Daoy (cell line): Measurements from ENCODE around the gene LAT. TPM values are rescaled to one million over a fixed set of nuclear protein-coding genes. Genes with fewer than 3 reads are reported as not detected.
"Not testable (repeated sequence)": the region's sequence is repeated elsewhere in the genome, so short reads cannot be mapped to it uniquely, and the experiment has no call there.

Experiments used
- DNase-seq: peaks from one replicate; pipeline ENCODE4 v3.0.0-alpha.2; 2015; ENCODE audit warnings: low read depth
- total RNA-seq: library from RNA; depleted of rRNA; stranded (reverse); fragments of >200 nt; shearing (Covaris generic); gene quantifications from 2 replicates; pipeline ENCODE4 v1.2.3, GENCODE V29; 2014; rRNA removed

Gene LAT
- 4.8 and 8.6 TPM in 2 replicates for total RNA-seq

DNA sequence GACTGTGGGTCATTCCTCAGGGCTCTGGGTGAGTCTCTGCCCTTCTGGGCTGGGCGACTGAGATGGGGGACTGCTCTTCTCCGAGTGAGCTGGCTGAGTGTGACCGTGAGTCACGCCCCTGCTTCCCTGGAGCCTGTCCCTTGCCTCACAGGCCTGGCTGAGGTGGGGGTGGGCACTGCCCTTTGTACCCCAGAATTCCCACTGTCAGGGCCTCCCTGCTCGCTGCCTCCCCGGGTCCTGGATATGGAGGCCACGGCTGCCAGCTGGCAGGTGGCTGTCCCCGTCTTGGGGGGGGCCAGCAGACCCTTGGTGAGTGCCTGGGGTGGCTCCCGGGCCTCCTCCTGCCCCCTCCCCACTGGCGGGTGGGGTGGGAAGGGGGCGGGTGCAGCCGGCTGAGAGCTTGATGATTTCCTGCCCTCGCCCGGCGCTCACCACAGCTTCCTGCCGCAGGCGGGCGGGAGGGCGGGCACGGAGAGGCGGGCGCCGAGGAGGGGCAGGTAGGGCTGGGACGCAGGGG lies at the start of gene LAT:
Gene LAT, plus strand, starts transcription at position 434 of the 517 bp plus-strand sequence. CDS start 366 bp downstream, outside the sequence.
- DNase-seq, result peak; percentile 86

GRCh38 chr16:28935346-28935745 lies 49.5 kb upstream of the LAT start:
- no peak for DNase-seq

GRCh38 chr16:28935924-28936783 lies 48.7 kb upstream of the LAT start:
- DNase-seq, result peak; percentile 70

DNA sequence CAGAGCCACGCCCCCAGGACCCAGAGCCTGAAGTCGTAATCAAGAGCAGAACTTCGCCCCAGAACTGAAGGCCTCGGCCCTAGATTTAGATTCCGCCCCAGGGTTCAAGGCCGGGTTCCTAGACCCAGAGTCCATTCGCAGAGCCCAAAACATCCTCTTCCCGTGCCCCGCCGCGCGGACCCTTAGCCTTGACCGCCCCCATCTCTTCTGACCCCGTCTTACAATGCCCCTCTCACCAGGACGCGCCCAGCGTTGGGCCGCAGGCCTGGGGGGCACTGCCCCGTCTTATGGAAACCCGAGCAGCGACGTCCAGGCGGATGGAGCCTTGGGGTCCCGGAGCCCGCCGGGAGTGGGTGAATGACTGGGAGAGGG lies 48.1 kb upstream of the LAT start:
- no peak for DNase-seq

DNA sequence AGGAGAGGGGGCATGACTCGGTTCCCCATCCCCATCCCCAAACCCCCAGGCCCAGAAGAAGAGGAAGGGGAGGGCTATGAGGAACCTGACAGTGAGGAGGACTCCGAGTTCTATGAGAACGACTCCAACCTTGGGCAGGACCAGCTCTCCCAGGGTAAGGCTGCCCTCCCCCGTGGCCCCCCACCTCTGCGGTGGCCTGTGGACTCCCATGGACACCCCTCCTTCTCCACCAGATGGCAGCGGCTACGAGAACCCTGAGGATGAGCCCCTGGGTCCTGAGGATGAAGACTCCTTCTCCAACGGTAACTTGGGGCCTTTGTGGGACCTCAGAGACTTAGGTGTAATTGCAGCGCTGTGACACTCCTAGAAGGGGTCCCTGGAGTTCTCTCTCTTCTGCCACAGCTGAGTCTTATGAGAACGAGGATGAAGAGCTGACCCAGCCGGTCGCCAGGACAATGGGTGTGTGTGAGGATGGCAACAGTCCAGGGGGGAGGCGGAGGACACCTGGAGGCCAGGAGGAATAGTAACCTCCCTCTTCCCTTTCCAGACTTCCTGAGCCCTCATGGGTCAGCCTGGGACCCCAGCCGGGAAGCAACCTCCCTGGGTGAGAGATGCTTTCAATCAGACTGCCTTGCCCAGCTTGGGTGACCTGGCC lies 47.5 kb upstream of the LAT start:
- DNase-seq, result no peak

DNA sequence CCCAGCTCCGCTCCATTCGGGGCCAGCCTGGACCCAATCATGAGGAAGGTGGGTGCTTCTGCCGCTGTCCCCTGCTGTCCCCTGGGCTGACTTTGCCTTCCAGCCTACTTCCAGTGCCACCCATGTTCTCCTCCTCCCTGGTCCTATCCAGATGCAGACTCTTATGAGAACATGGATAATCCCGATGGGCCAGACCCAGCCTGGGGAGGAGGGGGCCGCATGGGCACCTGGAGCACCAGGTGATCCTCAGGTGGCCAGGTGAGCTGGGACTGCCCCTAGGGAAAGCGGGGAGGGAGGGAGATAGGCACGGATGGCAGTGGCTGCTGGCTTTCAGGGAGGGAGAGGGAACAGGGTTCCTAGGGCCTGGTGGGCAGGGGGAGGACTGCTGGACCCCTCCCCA lies 46.1 kb upstream of the LAT start:
- no peak for DNase-seq

- DNase-seq, result not testable (repeated sequence)
These were observed 45.0 kb upstream of the LAT start for GRCh38 chr16:28939825-28940224.

- DNase-seq, result no peak
These were observed 41.6 kb upstream of the LAT start for GRCh38 chr16:28943281-28943680.

DNA sequence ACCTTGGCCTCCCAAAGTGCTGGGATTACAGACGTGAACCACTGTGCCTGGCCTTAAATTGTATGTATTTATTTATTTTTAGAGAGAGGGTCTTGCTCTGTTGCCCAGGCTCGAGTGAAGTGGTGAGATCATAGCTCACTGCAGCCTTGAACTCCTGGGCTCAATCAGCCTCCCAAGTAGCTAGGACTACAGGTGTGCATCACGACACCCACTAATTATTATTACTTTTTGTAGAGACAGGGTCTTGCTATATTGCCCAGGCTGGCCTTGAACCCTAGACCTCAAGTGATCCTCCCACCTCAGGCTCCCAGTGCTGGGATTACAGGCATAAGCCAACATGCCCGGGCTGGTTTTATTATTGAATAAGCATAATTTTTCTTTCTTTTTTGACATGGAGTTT lies 38.2 kb upstream of the LAT start:
- no peak for DNase-seq

GRCh38 chr16:28950648-28951409 lies 34.0 kb upstream of the LAT start, which contains the start of gene NFATC2IP:
Gene NFATC2IP, plus strand, starts transcription at chr16:28950937. Its CDS starts 75 bp downstream, at chr16:28951012.
- DNase-seq, result peak; percentile 99

- DNase-seq, result no peak
These were observed 33.4 kb upstream of the LAT start for GRCh38 chr16:28951410-28951943.

DNA sequence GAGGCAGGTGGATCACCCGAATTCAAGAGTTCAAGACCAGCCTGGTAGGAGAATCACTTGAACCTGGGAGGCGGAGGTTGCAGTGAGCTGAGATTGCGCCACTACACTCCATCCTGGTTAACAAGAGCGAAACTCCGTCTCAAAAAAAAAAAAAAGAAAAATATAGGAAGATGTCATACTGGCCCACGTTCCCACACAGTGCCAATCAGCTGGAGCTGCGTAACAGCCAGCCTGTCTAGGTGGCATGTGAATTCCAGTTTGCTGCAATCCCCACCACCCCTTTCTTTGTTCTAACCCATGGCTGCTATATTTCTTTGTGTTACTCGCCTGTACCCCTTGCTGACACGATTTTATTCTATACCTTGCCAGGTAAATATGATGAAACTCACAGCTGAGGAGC lies 26.6 kb upstream of the LAT start:
- DNase-seq, result no peak

GRCh38 chr16:28958836-28959235 lies 26.0 kb upstream of the LAT start:
- DNase-seq, result no peak

DNA sequence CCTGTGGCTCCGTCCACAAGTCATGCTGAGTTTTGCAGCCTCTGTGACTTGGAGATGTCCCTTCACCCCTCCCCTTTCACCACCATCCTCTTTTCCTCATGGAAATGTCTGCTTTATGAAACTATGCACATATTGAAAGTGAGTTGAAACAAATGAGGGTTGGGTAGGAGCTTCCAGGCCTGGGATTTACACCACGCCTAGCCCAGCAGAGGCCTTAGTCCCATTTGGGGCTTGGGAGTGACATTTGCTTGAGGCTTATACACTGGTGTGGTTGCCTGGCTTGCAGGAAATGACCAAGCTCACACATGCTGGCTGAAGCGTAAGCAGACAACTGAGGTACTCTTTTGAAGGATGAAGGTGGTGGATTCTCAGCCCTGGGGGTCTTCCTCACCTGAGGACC lies 20.8 kb upstream of the LAT start:
- DNase-seq, result no peak

- DNase-seq, result no peak
These were observed 20.4 kb upstream of the LAT start for GRCh38 chr16:28964496-28964895.

- DNase-seq, result no peak
These were observed 17.7 kb upstream of the LAT start for GRCh38 chr16:28967156-28967555.

DNA sequence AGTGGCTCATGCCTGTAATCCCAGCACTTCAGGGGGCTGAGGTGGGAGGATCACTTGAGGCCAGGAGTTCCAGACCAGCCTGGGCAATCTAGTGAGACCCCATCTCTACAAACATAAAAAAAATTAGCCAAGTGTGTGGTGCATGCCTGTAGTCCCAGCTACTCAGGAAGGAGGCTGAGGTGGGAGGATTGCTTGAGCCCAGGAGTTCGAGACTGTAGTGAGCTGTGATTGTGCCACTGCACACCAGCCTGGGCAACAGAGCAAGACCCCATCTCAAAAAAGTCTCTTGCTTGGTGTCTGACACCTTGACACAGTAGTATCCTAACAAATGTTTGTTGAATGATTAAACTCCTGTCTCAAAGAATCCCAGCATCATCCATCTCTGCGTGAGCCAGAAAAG lies 15.2 kb upstream of the LAT start:
- not testable (repeated sequence) for DNase-seq

DNA sequence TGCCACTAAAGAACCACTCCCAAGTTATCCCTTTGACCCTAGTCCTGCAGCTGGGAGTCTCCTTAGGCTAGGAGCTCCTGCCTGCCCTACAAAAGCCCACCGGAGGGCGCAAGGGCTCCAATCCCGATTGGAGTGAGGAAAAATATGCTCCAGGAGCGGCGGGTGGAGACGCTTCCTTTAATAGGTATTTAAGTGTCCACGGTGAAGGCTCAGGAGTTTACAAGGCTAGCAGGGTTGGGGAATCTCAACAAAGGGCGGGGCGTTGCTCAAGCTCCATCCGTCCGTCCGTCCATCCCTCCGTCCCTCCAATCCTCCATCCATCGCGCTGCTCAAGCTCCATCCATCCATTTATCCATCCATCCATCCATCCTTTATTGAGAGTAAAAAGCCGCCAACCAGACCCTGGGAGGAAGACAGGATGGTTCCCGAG lies 10.8 kb upstream of the LAT start:
- DNase-seq, result peak; percentile 77

GRCh38 chr16:28974437-28975157 lies 10.3 kb upstream of the LAT start, which contains the start of gene SPNS1:
Gene SPNS1, plus strand, starts transcription at chr16:28974778. Its CDS starts 374 bp downstream, at chr16:28975152.
- peak; percentile 96 for DNase-seq

- no peak for DNase-seq
These were observed 9.7 kb upstream of the LAT start for GRCh38 chr16:28975158-28975599.
